Stimulated activated naive CD8-positive, alpha-beta T cell treated with anti-CD3 and anti-CD28 coated beads, Interleukin-15, Interleukin-2, amounts not matched to agents 100 ng/mL and 50 ng/mL, for 24 hours (primary cell): ENCODE data around the gene TBC1D22B.
"Not testable (repeated sequence)": the region's sequence is repeated elsewhere in the genome, so short reads cannot be mapped to it uniquely, and the experiment has no call there.

Experiments
- H3K27ac Mint-ChIP-seq: one replicate; pipeline ENCODE4 v1.8.0; 2021; ENCODE audit warnings: mild to moderate bottlenecking, mixed read lengths
- H3K27me3 Mint-ChIP-seq: one replicate; pipeline ENCODE4 v1.8.0; 2021; ENCODE audit warnings: mixed read lengths
- H3K36me3 Mint-ChIP-seq: one replicate; pipeline ENCODE4 v1.8.0; 2021; ENCODE audit warnings: low read depth, mixed read lengths
- H3K4me1 Mint-ChIP-seq: one replicate; pipeline ENCODE4 v1.8.0; 2021; ENCODE audit warnings: low read depth, mixed read lengths
- H3K4me3 Mint-ChIP-seq: one replicate; pipeline ENCODE4 v1.8.0; 2021; ENCODE audit warnings: mild to moderate bottlenecking, mixed read lengths
- H3K9me3 Mint-ChIP-seq: one replicate; pipeline ENCODE4 v1.8.0; 2021; ENCODE audit warnings: mixed read lengths

TBC1D22B gene

DNA sequence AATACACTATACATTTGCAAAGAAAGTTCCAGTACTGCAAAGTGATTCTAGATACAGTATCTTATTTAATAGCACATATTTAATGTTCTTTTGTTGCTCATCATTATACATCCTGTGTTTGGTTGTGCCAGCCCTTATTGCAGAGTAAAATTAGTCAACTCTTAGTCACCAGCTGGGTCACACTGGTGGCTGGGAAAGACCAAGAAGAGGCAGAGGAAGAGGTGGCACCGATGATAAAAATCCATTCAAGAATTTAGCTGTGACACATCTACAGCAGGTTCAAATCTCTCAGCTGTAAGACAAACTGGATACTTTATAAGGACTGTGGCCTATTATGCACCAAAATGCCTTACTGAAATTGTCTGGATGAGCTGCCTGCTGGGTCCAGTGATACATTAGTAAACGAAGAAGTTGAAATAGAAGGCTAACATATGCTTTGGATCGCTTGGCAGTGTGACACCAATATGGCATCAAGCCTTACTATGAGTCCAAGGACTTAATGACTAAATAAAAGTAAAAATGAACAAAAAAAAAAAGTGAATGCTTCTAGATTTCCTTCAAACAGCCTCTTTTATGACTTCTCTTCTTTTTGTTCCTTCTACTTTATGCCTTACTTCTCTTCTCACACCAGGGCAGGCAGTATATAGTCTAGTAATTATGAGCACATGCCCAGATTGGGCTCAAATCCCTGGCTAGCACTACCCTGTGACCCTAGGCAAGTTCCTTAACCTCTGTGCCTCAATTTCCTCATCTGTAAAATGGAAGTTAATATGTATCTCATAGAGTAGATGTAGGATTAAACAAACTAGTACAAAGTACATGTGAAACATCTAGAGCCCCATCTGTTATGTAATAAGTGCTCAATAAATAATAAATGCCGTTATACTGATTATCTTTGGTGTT lies 66.8 kb downstream of the TBC1D22B start:
- Mint-ChIP-seq H3K36me3 (peaks cover 14% of the 10 kb centered on the region), H3K9me3 (no peaks in the 10 kb centered on the region), H3K27me3 (no peaks in the 10 kb centered on the region), H3K4me1 (peaks cover 18% of the 10 kb centered on the region), H3K4me3 (no peak overlapping the region), H3K27ac (no peak overlapping the region)

- H3K27ac Mint-ChIP-seq, H3K9me3 Mint-ChIP-seq, H3K4me3 Mint-ChIP-seq, H3K27me3 Mint-ChIP-seq, H3K4me1 Mint-ChIP-seq: not testable (repeated sequence)
- H3K36me3 Mint-ChIP-seq, result peaks cover 24% of the 10 kb centered on the region
These were observed 72.8 kb downstream of the TBC1D22B start for GRCh38 chr6:37330345-37330744.

DNA sequence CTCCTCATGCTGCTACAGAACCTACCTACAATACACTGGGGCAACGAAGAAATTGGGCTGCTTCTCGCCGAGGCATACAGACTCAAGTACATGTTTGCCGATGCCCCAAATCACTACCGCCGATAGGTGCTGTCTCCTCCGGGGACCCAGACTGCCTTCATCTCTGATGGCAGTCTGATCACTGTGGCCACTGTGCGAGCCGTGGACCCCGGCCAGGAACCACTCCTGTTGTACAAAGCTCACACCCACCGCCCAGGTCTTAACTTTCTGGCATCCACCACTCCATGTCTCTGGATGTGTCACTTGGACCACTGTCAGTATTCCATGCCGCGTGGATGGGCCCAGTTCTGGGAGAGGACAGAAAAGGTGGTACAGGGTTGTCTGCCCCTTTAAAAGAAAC lies 73.5 kb downstream of the TBC1D22B start:
- Mint-ChIP-seq H3K27ac (no peak overlapping the region), H3K4me1 (no peaks in the 10 kb centered on the region), H3K36me3 (peaks cover 20% of the 10 kb centered on the region), H3K27me3 (no peaks in the 10 kb centered on the region), H3K9me3 (no peaks in the 10 kb centered on the region), H3K4me3 (no peak overlapping the region)

- Mint-ChIP-seq H3K36me3 (peaks cover 14% of the 10 kb centered on the region), H3K4me1 (no peaks in the 10 kb centered on the region), H3K27ac (peak overlapping the region; percentile 33), H3K27me3 (no peaks in the 10 kb centered on the region), H3K4me3 (no peak overlapping the region), H3K9me3 (no peaks in the 10 kb centered on the region)
These were observed 75.3 kb downstream of the TBC1D22B start for GRCh38 chr6:37332894-37333293.

GRCh38 chr6:37334047-37334446 lies 76.5 kb downstream of the TBC1D22B start:
- Mint-ChIP-seq H3K27me3 (no peaks in the 10 kb centered on the region), H3K4me1 (no peaks in the 10 kb centered on the region), H3K9me3 (no peaks in the 10 kb centered on the region), H3K4me3 (no peak overlapping the region), H3K36me3 (peaks cover 14% of the 10 kb centered on the region), H3K27ac (no peak overlapping the region)

- H3K36me3 Mint-ChIP-seq, H3K4me3 Mint-ChIP-seq, H3K27me3 Mint-ChIP-seq, H3K4me1 Mint-ChIP-seq, H3K27ac Mint-ChIP-seq, H3K9me3 Mint-ChIP-seq: not testable (repeated sequence)
These were observed 80.7 kb downstream of the TBC1D22B start for GRCh38 chr6:37338317-37338716.

GRCh38 chr6:37338745-37339255 lies 81.2 kb downstream of the TBC1D22B start:
- no peak overlapping the region for H3K4me3 Mint-ChIP-seq
- no peak overlapping the region for H3K27ac Mint-ChIP-seq
- H3K9me3 Mint-ChIP-seq, result no peaks in the 10 kb centered on the region
- H3K4me1 Mint-ChIP-seq, result no peaks in the 10 kb centered on the region
- H3K36me3 Mint-ChIP-seq, result no peaks in the 10 kb centered on the region
- H3K27me3 Mint-ChIP-seq, result peaks cover 7% of the 10 kb centered on the region

DNA sequence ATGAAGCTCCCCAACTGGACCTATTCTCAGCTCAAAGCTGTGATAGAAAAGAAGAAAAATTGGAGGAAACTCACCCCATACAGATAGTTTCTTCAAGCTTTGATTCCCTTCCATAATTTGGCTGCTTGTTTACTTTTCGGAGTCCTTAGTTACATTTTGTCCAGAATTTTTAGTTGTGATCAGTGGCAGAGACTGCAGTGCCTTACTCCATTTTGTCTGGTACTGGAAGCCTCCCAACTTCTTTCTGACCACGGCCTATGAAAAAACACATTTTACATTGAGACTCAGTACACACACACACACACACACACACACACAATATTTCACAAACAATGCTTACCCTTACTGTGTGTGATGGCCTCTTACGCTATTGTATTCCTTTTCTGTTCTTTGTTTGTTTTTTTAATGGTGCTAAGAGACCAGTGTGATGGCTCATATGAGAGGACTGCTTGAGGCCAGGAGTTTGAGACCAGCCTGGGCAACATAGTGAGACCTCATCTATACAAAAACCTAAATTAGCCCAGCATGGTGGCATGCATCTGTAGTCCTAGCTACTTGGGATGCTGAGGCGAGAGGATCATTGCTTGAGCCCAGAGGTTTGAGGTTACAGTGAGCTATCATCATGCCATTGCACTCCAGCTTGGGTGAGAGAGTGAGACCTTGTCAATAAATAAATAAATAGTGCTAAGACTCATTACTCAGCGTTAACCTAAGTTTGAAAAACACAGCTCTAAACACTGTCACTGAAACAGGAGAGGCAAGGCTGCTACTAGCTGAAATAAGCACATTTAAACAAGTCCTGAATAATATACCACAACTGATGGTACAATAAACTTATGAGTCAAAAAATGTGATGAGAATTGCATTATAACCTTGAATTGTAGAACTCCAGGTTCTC lies 82.4 kb downstream of the TBC1D22B start:
- no peak overlapping the region for H3K27ac Mint-ChIP-seq
- H3K4me1 Mint-ChIP-seq, result no peaks in the 10 kb centered on the region
- no peaks in the 10 kb centered on the region for H3K36me3 Mint-ChIP-seq
- peaks cover 12% of the 10 kb centered on the region for H3K27me3 Mint-ChIP-seq
- H3K9me3 Mint-ChIP-seq, result no peaks in the 10 kb centered on the region
- no peak overlapping the region for H3K4me3 Mint-ChIP-seq

DNA sequence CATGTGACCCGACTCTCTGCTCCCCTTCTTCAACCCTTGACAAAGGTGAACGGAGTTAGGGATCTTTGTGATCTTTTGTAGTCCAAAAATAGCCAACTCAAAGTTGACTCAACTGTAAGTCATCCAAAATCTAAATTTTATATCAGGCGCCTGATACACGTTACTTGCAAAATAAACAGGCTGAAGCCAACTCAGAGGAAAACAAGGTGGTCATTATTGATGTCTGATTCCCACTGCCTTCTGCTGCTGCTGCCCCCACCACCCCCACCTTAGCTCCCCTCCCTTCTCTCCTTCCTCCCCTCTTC lies 83.0 kb downstream of the TBC1D22B start:
- Mint-ChIP-seq H3K27me3 (peaks cover 12% of the 10 kb centered on the region), H3K36me3 (no peaks in the 10 kb centered on the region), H3K4me3 (no peak overlapping the region), H3K4me1 (no peaks in the 10 kb centered on the region), H3K9me3 (no peaks in the 10 kb centered on the region), H3K27ac (no peak overlapping the region)

DNA sequence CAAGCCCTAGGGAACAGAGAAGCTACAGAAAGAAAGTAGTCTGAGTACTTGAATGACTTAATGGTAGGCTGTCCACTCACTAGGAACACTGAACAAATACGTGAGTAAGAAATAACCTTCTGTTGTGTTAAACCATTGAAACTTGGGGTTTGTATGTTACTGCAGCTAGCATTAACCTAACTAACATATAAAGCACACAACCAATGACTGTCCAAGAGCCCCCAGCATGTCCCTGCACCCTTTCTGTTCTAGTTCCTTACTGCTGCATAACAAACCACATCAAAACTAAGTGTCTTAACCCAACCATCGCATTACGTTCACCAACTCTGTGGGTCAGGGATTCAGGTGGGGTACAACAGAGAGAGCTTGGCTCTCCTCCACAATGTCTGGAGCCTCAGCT lies 85.7 kb downstream of the TBC1D22B start:
- Mint-ChIP-seq H3K4me3 (no peak overlapping the region), H3K9me3 (no peaks in the 10 kb centered on the region), H3K36me3 (no peaks in the 10 kb centered on the region), H3K4me1 (no peaks in the 10 kb centered on the region), H3K27ac (no peak overlapping the region), H3K27me3 (peaks cover 12% of the 10 kb centered on the region)

GRCh38 chr6:37344308-37344707 lies 86.7 kb downstream of the TBC1D22B start:
- Mint-ChIP-seq H3K4me3 (no peak overlapping the region), H3K4me1 (no peaks in the 10 kb centered on the region), H3K27ac (no peak overlapping the region), H3K36me3 (no peaks in the 10 kb centered on the region), H3K27me3 (peaks cover 12% of the 10 kb centered on the region), H3K9me3 (no peaks in the 10 kb centered on the region)

DNA sequence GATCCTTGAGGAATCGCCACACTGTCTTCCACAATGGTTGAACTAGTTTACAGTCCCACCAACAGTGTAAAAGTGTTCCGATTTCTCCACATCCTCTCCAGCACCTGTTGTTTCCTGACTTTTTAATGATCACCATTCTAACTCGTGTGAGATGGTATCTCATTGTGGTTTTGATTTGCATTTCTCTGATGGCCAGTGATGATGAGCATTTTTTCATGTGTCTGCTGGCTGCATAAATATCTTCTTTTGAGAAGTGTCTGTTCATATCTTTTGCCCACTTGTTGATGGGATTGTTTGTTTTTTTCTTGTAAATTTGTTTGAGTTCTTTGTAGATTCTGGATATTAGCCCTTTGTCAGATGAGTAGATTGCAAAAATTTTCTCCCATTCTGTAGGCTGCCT lies 88.2 kb downstream of the TBC1D22B start:
- peaks cover 12% of the 10 kb centered on the region for H3K27me3 Mint-ChIP-seq
- not testable (repeated sequence) for H3K36me3 Mint-ChIP-seq, H3K4me1 Mint-ChIP-seq, H3K4me3 Mint-ChIP-seq, H3K27ac Mint-ChIP-seq, H3K9me3 Mint-ChIP-seq

DNA sequence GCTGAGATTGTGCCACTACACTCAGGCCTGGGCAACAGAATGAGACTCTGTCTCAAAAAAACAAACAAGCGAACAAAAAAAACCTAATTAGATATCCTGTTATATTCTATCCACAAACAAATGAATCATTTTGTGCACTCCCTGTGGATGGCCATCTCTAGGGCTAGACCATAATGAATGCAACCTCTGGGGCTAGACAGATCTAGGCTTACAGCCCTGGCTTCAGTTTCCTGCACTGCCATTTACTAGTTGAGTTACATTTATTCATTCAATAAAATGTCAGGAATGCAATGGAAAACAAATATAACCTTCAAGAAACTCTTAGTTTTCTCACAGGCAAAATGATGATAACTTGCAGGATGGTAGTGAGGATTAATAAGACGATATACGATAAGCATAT lies 89.6 kb downstream of the TBC1D22B start:
- Mint-ChIP-seq H3K9me3 (no peaks in the 10 kb centered on the region), H3K4me3 (no peak overlapping the region), H3K27me3 (peaks cover 6% of the 10 kb centered on the region), H3K36me3 (no peaks in the 10 kb centered on the region), H3K4me1 (no peaks in the 10 kb centered on the region), H3K27ac (no peak overlapping the region)

GRCh38 chr6:37347670-37348111 lies 90.1 kb downstream of the TBC1D22B start:
- no peak overlapping the region for H3K4me3 Mint-ChIP-seq
- peaks cover 4% of the 10 kb centered on the region for H3K4me1 Mint-ChIP-seq
- H3K27ac Mint-ChIP-seq, result no peak overlapping the region
- H3K36me3 Mint-ChIP-seq, result no peaks in the 10 kb centered on the region
- peaks cover 5% of the 10 kb centered on the region for H3K27me3 Mint-ChIP-seq
- H3K9me3 Mint-ChIP-seq, result no peaks in the 10 kb centered on the region

DNA sequence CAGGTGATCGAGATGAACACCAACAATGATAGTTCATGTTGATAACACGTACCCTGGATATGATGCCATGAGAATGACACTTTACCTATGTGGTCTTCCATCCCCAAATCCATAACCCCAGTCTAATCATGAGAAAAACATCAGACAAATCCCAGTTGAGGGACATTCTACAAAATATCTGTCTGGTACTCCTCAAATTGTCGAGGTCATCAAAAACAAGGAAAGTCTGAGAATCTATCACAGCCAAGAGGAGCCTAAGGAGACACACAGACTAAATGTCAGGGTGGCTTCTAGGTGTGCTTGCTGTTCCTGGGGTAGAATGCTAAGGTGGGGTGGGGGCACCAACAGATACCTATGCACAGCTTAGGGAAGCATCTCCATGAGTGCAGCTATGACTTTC lies 93.5 kb downstream of the TBC1D22B start:
- Mint-ChIP-seq H3K36me3 (no peaks in the 10 kb centered on the region), H3K4me1 (peaks cover 24% of the 10 kb centered on the region), H3K27me3 (no peaks in the 10 kb centered on the region), H3K4me3 (no peak overlapping the region), H3K9me3 (no peaks in the 10 kb centered on the region), H3K27ac (no peak overlapping the region)
